Natural killer cell (primary cell): ENCODE data around the gene FCHSD1. TPM values are rescaled to one million over a fixed set of nuclear protein-coding genes. Genes with fewer than 3 reads are reported as not detected.

ENCODE experiments used
- ATAC-seq, 3 donors: fragments of 150-1000 bp in 2 of 3; fragments of 200-7000 bp in 1 of 3; cut with Tn5 transposase; 1 replicate in 1 of 3; 2 replicates in 2 of 3; pipeline ENCODE4 v1.10.0; 2021; ENCODE audit warnings: mild to moderate bottlenecking in 2 of 3, moderate library complexity in 2 of 3
- DNase-seq, 2 donors: peaks; one replicate each; pipeline versions ENCODE4 v3.0.0 to v3.0.0-alpha.2; 2013 to 2021; ENCODE audit warnings: mixed read lengths in 1 of 2
- H3K27ac ChIP-seq: one replicate; pipeline ENCODE4 v1.5.1; 2013; ENCODE audit warnings: mild to moderate bottlenecking, low read length
- H3K27me3 ChIP-seq: one replicate; pipeline ENCODE4 v1.6.1; 2013; ENCODE audit warnings: low read length; ENCODE audit not compliant: control insufficient read depth, insufficient read depth
- H3K36me3 ChIP-seq: one replicate; pipeline ENCODE4 v1.6.1; 2013; ENCODE audit warnings: low read length; ENCODE audit not compliant: control insufficient read depth, insufficient read depth
- H3K4me1 ChIP-seq: one replicate; pipeline ENCODE4 v1.6.1; 2013; ENCODE audit warnings: low read length; ENCODE audit not compliant: control insufficient read depth, insufficient read depth
- H3K4me3 ChIP-seq: one replicate; pipeline ENCODE4 v1.5.1; 2013; ENCODE audit warnings: low read length
- H3K9me3 ChIP-seq: one replicate; pipeline ENCODE4 v1.6.1; 2013; ENCODE audit warnings: low read length; ENCODE audit not compliant: control insufficient read depth, insufficient read depth
- H3K27ac Mint-ChIP-seq, 2 donors: one replicate each; pipeline ENCODE4 v1.8.0; 2022; ENCODE audit warnings: mild to moderate bottlenecking in 2 of 2, mixed read lengths in 2 of 2, moderate library complexity in 1 of 2
- H3K27me3 Mint-ChIP-seq, 2 donors: one replicate each; pipeline ENCODE4 v1.8.0; 2022; ENCODE audit warnings: low read depth in 2 of 2, mixed read lengths in 2 of 2
- H3K36me3 Mint-ChIP-seq: one replicate; pipeline ENCODE4 v1.8.0; 2022; ENCODE audit warnings: mixed read lengths
- H3K4me1 Mint-ChIP-seq, 2 donors: one replicate each; pipeline ENCODE4 v1.8.0; 2022; ENCODE audit warnings: mixed read lengths in 2 of 2
- H3K4me3 Mint-ChIP-seq: one replicate; pipeline ENCODE4 v1.8.0; 2022; ENCODE audit warnings: mild to moderate bottlenecking, moderate library complexity, mixed read lengths
- H3K9me3 Mint-ChIP-seq, 2 donors: one replicate each; pipeline ENCODE4 v1.8.0; 2022; ENCODE audit warnings: mixed read lengths in 2 of 2
- CTCF ChIP-seq: fragments of 200-600 bp; IDR thresholded peaks from one replicate; pipeline ENCODE4 v1.8.0; 2022; ENCODE audit warnings: antibody characterized with exemption
- WGBS: methylation state at CpG from one replicate; pipeline ENCODE4 v1.1.7; 2013; ENCODE audit warnings: missing lambda C conversion rate; ENCODE audit not compliant: insufficient coverage; 5-methylcytosine and 5-hydroxymethylcytosine counted together
- intact Hi-C: fragments of 100-400 bp; cut with micrococcal nuclease; formaldehyde crosslinking; loops from one replicate; pipeline ENCODE4 v1.14.2; 2022
- total RNA-seq, 4 donors: library from RNA; stranded (reverse); fragments of 120-200 nt in 1 of 4; gene quantifications; one replicate each; pipeline versions ENCODE4 v1.2.3 to v1.2.4, GENCODE V29; 2013 to 2022

The FCHSD1 gene
- total RNA-seq, 3 donors from 2014 or later (not counting 1 experiment from before 2014, with no cell fraction given): 134 to 155 (median 147) TPM

- DNase-seq (no peak), ATAC-seq (no peak)
- Mint-ChIP-seq H3K27me3 (no peaks in the 10 kb centered on the region), H3K4me3 (peak overlapping the region; percentile 86), H3K9me3 (no peaks in the 10 kb centered on the region), H3K36me3 (no peaks in the 10 kb centered on the region), H3K4me1 (peaks cover 22 to 36% of the 10 kb centered on the region in 2 donors), H3K27ac (peak overlapping the region; percentile 48 to 84)
- 76% methylated on average over 2 of the region's 7 CpGs for WGBS
- TF ChIP-seq CTCF: no peak
- H3K36me3 ChIP-seq: peaks cover 7% of the 10 kb centered on the region
- H3K27ac ChIP-seq: no peak overlapping the region
- H3K4me3 ChIP-seq: no peak overlapping the region
- H3K9me3 ChIP-seq: no peaks in the 10 kb centered on the region
- peaks cover 30% of the 10 kb centered on the region for H3K4me1 ChIP-seq
- intact Hi-C loops: loop anchor here (1.0 to 5.0 kb wide), 4 partner anchors 16 to 47 kb away; partner anchors contain the start of genes ARAP3, DIAPH1 and FCHSD1
- H3K27me3 ChIP-seq: no peaks in the 10 kb centered on the region
These were observed 15.6 kb downstream of the FCHSD1 start for GRCh38 chr5:141635646-141636045.

GRCh38 chr5:141634720-141635119 is 16.5 kb downstream of the FCHSD1 start:
- no peak overlapping the region for H3K4me3 ChIP-seq
- DNase-seq: no peak
- H3K27ac Mint-ChIP-seq: no peak overlapping the region
- no peak for ATAC-seq
- H3K9me3 ChIP-seq: no peaks in the 10 kb centered on the region
- no peaks in the 10 kb centered on the region for H3K27me3 Mint-ChIP-seq
- H3K27me3 ChIP-seq: no peaks in the 10 kb centered on the region
- H3K4me3 Mint-ChIP-seq: peak overlapping the region; percentile 41
- H3K27ac ChIP-seq: no peak overlapping the region
- no peaks in the 10 kb centered on the region for H3K36me3 Mint-ChIP-seq
- no peaks in the 10 kb centered on the region for H3K9me3 Mint-ChIP-seq
- peaks cover 30% of the 10 kb centered on the region for H3K4me1 ChIP-seq
- TF ChIP-seq CTCF: no peak
- intact Hi-C loops: loop anchor here (5.0 kb wide), 2 partner anchors 42 to 48 kb away; partner anchors contain the start of gene ARAP3
- peaks cover 15% of the 10 kb centered on the region for H3K36me3 ChIP-seq
- peaks cover 22 to 36% of the 10 kb centered on the region in 2 donors for H3K4me1 Mint-ChIP-seq
- 92% methylated on average over 6 of the region's 6 CpGs for WGBS

- no peak for TF ChIP-seq CTCF
- Mint-ChIP-seq H3K4me3 (no peak overlapping the region), H3K27ac (no peak overlapping the region), H3K27me3 (no peaks in the 10 kb centered on the region), H3K36me3 (no peaks in the 10 kb centered on the region), H3K4me1 (peaks cover 22 to 36% of the 10 kb centered on the region in 2 donors), H3K9me3 (no peaks in the 10 kb centered on the region)
- intact Hi-C loops: no loop called here
- DNase-seq: no peak
- Histone ChIP-seq H3K36me3 (peaks cover 22% of the 10 kb centered on the region), H3K27me3 (no peaks in the 10 kb centered on the region), H3K9me3 (no peaks in the 10 kb centered on the region), H3K4me1 (peaks cover 30% of the 10 kb centered on the region), H3K4me3 (no peak overlapping the region), H3K27ac (no peak overlapping the region)
- ATAC-seq: no peak
- WGBS: 56% methylated on average over 4 of the region's 5 CpGs
These were observed 17.2 kb downstream of the FCHSD1 start for GRCh38 chr5:141633871-141634561.
